Loucy (cell line): Measurements from ENCODE around the gene PARP8.
A peak's percentile ranks its signal among the peaks of the same experiment; 100 is the strongest.

Source experiments
- H2AFZ ChIP-seq: fragments of 200-600 bp; sonication (generic); 2 replicates; pipeline ENCODE4 v1.6.0; 2016; ENCODE audit warnings: antibody characterized with exemption, mild to moderate bottlenecking, low read length, moderate library complexity
- H3F3A ChIP-seq: fragments of 200-600 bp; 2 replicates; pipeline ENCODE4 v1.6.0; 2016; ENCODE audit warnings: antibody characterized with exemption, low read depth, mild to moderate bottlenecking
- H3K27me3 ChIP-seq: fragments of 200-600 bp; sonication (generic); 2 replicates; pipeline ENCODE4 v1.6.1; 2014; ENCODE audit warnings: low read length, mild to moderate bottlenecking; ENCODE audit not compliant: insufficient read depth, poor library complexity, severe bottlenecking
- H3K36me3 ChIP-seq: fragments of 200-600 bp; sonication (generic); 2 replicates; pipeline ENCODE4 v1.6.1; 2016; ENCODE audit warnings: low read length; ENCODE audit not compliant: insufficient read depth
- H3K4me1 ChIP-seq: fragments of 200-600 bp; sonication (generic); 2 replicates; pipeline ENCODE4 v1.5.1; 2014; ENCODE audit warnings: low read length, mild to moderate bottlenecking; ENCODE audit not compliant: insufficient read depth, poor library complexity, severe bottlenecking
- H3K4me2 ChIP-seq: fragments of 200-600 bp; sonication (generic); 2 replicates; pipeline ENCODE4 v1.6.0; 2014; ENCODE audit warnings: antibody characterized with exemption, low read length, low read depth, mild to moderate bottlenecking; ENCODE audit not compliant: poor library complexity, severe bottlenecking
- H3K4me3 ChIP-seq: fragments of 200-600 bp; sonication (generic); 2 replicates; pipeline ENCODE4 v1.5.1; 2014; ENCODE audit warnings: low read length, mild to moderate bottlenecking, mixed read lengths; ENCODE audit not compliant: poor library complexity, severe bottlenecking
- H3K79me2 ChIP-seq: fragments of 200-600 bp; sonication (generic); 2 replicates; pipeline ENCODE4 v1.6.1; 2014; ENCODE audit warnings: low read length; ENCODE audit not compliant: insufficient read depth
- H3K9ac ChIP-seq: fragments of 200-600 bp; sonication (generic); 2 replicates; pipeline ENCODE4 v1.6.0; 2014; ENCODE audit warnings: mild to moderate bottlenecking, low read depth, low read length, moderate library complexity; ENCODE audit not compliant: poor library complexity, severe bottlenecking
- H3K9me2 ChIP-seq: fragments of 200-600 bp; sonication (generic); replicated peaks from 2 replicates; pipeline ENCODE4 v1.6.1; 2016; ENCODE audit warnings: low read depth, low read length, mixed read lengths
- H3K9me3 ChIP-seq: fragments of 200-600 bp; sonication (generic); 2 replicates; pipeline ENCODE4 v1.6.1; 2014; ENCODE audit warnings: mild to moderate bottlenecking, antibody characterized with exemption, low read length, low read depth; ENCODE audit not compliant: insufficient read depth
- H4K20me1 ChIP-seq: fragments of 200-600 bp; sonication (generic); 2 replicates; pipeline ENCODE4 v1.6.0; 2014; ENCODE audit warnings: antibody characterized with exemption, low read length, mild to moderate bottlenecking; ENCODE audit not compliant: insufficient read depth, poor library complexity, severe bottlenecking
- EZH2phosphoT487 ChIP-seq: fragments of 200-600 bp; IDR thresholded peaks from 2 replicates; pipeline ENCODE4 v1.6.1; 2018; ENCODE audit warnings: antibody characterized with exemption, mild to moderate bottlenecking, moderate library complexity, borderline replicate concordance
- TF ChIP-seq, protein P1 (sequence below): fragments of 200-600 bp; sonication (generic); conservative IDR thresholded peaks from 2 replicates; pipeline ENCODE4 v1.5.1; 2014; ENCODE audit warnings: mild to moderate bottlenecking, antibody characterized with exemption, low read length

Gene PARP8

DNA sequence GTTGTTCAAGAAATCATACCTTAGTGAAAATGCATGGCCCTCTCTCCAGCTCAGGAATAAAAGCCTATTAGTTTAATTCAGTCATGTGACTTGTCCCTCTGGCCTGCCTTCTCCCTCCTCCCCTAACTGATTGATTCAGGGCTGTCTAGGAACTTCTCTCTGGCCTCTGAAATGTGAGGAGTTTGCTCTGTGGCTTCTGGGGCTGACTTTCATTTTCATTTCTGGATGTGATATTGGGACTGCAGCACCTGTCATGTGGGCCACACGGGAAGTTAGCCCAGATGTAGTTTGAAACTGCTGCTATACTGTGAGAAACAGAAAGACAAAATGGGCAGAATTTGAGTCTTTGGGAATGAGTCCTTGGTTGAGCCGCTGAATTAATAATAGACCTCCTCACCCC is 44.8 kb downstream of the PARP8 start:
- no peaks in the 10 kb centered on the region for H4K20me1 ChIP-seq
- peaks cover 25% of the 10 kb centered on the region for H3K4me1 ChIP-seq
- TF ChIP-seq, protein P1, sequence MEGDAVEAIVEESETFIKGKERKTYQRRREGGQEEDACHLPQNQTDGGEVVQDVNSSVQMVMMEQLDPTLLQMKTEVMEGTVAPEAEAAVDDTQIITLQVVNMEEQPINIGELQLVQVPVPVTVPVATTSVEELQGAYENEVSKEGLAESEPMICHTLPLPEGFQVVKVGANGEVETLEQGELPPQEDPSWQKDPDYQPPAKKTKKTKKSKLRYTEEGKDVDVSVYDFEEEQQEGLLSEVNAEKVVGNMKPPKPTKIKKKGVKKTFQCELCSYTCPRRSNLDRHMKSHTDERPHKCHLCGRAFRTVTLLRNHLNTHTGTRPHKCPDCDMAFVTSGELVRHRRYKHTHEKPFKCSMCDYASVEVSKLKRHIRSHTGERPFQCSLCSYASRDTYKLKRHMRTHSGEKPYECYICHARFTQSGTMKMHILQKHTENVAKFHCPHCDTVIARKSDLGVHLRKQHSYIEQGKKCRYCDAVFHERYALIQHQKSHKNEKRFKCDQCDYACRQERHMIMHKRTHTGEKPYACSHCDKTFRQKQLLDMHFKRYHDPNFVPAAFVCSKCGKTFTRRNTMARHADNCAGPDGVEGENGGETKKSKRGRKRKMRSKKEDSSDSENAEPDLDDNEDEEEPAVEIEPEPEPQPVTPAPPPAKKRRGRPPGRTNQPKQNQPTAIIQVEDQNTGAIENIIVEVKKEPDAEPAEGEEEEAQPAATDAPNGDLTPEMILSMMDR = no peak
- no peak for TF ChIP-seq EZH2phosphoT487
- H3K9me2 ChIP-seq = no peaks in the 10 kb centered on the region
- H3K36me3 ChIP-seq = no peaks in the 10 kb centered on the region
- peak overlapping the region; percentile 56 for H2AFZ ChIP-seq
- no peaks in the 10 kb centered on the region for H3F3A ChIP-seq
- peak overlapping the region; percentile 58 for H3K9ac ChIP-seq
- peaks cover 80% of the 10 kb centered on the region for H3K79me2 ChIP-seq
- H3K9me3 ChIP-seq = no peaks in the 10 kb centered on the region
- H3K4me3 ChIP-seq = peak overlapping the region; percentile 67
- H3K27me3 ChIP-seq = no peaks in the 10 kb centered on the region
- peak overlapping the region; percentile 77 for H3K4me2 ChIP-seq

GRCh38 chr5:50712479-50712878 is 46.0 kb downstream of the PARP8 start:
- Histone ChIP-seq H3K4me2 (no peak overlapping the region), H3K4me3 (no peak overlapping the region), H3K27me3 (no peaks in the 10 kb centered on the region), H3K9me2 (no peaks in the 10 kb centered on the region), H3K9ac (no peak overlapping the region), H4K20me1 (no peaks in the 10 kb centered on the region), H3K79me2 (peaks cover 82% of the 10 kb centered on the region), H3K4me1 (peaks cover 25% of the 10 kb centered on the region), H2AFZ (no peak overlapping the region), H3K9me3 (no peaks in the 10 kb centered on the region), H3F3A (no peaks in the 10 kb centered on the region), H3K36me3 (no peaks in the 10 kb centered on the region)
- no peak for TF ChIP-seq EZH2phosphoT487
- TF ChIP-seq, protein P1 = no peak

GRCh38 chr5:50715001-50715400 is 48.6 kb downstream of the PARP8 start:
- Histone ChIP-seq H2AFZ (no peak overlapping the region), H3K27me3 (no peaks in the 10 kb centered on the region), H3K4me3 (no peak overlapping the region), H3F3A (no peaks in the 10 kb centered on the region), H3K9me3 (no peaks in the 10 kb centered on the region), H3K4me1 (peaks cover 29% of the 10 kb centered on the region), H3K9me2 (no peaks in the 10 kb centered on the region), H3K79me2 (peaks cover 81% of the 10 kb centered on the region), H3K4me2 (no peak overlapping the region), H3K36me3 (no peaks in the 10 kb centered on the region), H4K20me1 (no peaks in the 10 kb centered on the region), H3K9ac (no peak overlapping the region)
- TF ChIP-seq, protein P1 = no peak
- TF ChIP-seq EZH2phosphoT487 = no peak
